Vagina (tissue), 2 donors: ENCODE results near the gene BCR.

Experiments used
- POLR2A ChIP-seq, 2 donors: fragments of 450-650 bp; IDR thresholded peaks; one replicate each; pipeline ENCODE4 v1.6.1; 2017; ENCODE audit warnings: antibody characterized with exemption in 2 of 2, mild to moderate bottlenecking in 2 of 2, moderate library complexity in 2 of 2
- POLR2AphosphoS5 ChIP-seq, 2 donors: sonication (generic); formaldehyde crosslinking; IDR thresholded peaks; one replicate each; pipeline ENCODE4 v1.9.0; 2017; ENCODE audit warnings: antibody characterized with exemption in 2 of 2, mild to moderate bottlenecking in 2 of 2, low read depth in 1 of 2; ENCODE audit not compliant: insufficient read depth in 1 of 2
- TF ChIP-seq, protein P1 (sequence below), 3 experiments: fragments of 450-650 bp in 2 of 3; fragments of 200-600 bp in 1 of 3; sonication (generic) in 1 of 3; IDR thresholded peaks; one replicate each; pipeline ENCODE4 v1.5.1; 2017 to 2019; ENCODE audit warnings: antibody characterized with exemption in 3 of 3, mild to moderate bottlenecking in 2 of 3, moderate library complexity in 2 of 3

DNA sequence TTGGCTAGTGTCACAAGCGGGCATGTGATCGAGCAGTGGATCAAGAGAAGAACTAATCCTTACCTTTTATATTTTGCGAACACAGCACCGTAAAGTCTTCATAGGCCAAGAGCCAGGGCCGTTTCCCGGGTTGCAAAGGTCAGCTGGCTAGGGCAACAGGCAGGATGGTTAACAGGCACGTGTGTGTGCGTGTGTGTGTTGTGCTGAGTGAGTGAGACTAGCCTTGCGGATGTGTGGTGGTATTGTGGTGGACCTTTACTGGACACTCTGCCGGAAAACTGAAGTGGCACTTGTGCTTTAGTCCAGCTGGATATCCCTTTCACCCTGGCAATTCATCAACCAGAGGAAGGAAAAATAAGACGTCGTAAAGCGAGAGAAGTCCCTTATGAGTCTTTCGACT lies 176.7 kb downstream of the BCR start:
- TF ChIP-seq, protein P1, sequence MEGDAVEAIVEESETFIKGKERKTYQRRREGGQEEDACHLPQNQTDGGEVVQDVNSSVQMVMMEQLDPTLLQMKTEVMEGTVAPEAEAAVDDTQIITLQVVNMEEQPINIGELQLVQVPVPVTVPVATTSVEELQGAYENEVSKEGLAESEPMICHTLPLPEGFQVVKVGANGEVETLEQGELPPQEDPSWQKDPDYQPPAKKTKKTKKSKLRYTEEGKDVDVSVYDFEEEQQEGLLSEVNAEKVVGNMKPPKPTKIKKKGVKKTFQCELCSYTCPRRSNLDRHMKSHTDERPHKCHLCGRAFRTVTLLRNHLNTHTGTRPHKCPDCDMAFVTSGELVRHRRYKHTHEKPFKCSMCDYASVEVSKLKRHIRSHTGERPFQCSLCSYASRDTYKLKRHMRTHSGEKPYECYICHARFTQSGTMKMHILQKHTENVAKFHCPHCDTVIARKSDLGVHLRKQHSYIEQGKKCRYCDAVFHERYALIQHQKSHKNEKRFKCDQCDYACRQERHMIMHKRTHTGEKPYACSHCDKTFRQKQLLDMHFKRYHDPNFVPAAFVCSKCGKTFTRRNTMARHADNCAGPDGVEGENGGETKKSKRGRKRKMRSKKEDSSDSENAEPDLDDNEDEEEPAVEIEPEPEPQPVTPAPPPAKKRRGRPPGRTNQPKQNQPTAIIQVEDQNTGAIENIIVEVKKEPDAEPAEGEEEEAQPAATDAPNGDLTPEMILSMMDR (IDR thresholded peaks at IDR 0.05): no peak
- TF ChIP-seq POLR2A (IDR thresholded peaks at IDR 0.05) (no peak), POLR2AphosphoS5 (IDR thresholded peaks at IDR 0.05; ENCODE audit: insufficient read depth in 1 of 2, low read depth in 1 of 2) (no peak)
